ENCODE results near the gene GDF7. TPM values are rescaled to one million over a fixed set of nuclear protein-coding genes. Genes with fewer than 3 reads are reported as not detected.
A peak's percentile ranks its signal among the peaks of the same experiment; 100 is the strongest.

The GDF7 gene
- total RNA-seq, 6 donors from 2014 or later: under 0.01 to 1.8 (median 0.44) TPM

- H3K27ac ChIP-seq: no peak overlapping the region
- WGBS, 2 donors: 18 to 45% methylated on average over 6 to 76 of the region's 83 CpGs
- no peak for ATAC-seq (ENCODE audit: low FRiP score in 2 of 2)
- peak overlapping the region in 1 of 4 donors; percentile 10 for H3K4me3 ChIP-seq
- H3K4me1 ChIP-seq: peaks cover 25 to 66% (median 30%) of the 10 kb centered on the region in 4 donors
- H3K27me3 ChIP-seq: peaks cover 0 to 62% (median 36%) of the 10 kb centered on the region in 4 donors
- peak in 1 of 2 donors; percentile 86 for DNase-seq
- no peak for TF ChIP-seq EP300 (IDR thresholded peaks at IDR 0.05)
- TF ChIP-seq, protein P1, sequence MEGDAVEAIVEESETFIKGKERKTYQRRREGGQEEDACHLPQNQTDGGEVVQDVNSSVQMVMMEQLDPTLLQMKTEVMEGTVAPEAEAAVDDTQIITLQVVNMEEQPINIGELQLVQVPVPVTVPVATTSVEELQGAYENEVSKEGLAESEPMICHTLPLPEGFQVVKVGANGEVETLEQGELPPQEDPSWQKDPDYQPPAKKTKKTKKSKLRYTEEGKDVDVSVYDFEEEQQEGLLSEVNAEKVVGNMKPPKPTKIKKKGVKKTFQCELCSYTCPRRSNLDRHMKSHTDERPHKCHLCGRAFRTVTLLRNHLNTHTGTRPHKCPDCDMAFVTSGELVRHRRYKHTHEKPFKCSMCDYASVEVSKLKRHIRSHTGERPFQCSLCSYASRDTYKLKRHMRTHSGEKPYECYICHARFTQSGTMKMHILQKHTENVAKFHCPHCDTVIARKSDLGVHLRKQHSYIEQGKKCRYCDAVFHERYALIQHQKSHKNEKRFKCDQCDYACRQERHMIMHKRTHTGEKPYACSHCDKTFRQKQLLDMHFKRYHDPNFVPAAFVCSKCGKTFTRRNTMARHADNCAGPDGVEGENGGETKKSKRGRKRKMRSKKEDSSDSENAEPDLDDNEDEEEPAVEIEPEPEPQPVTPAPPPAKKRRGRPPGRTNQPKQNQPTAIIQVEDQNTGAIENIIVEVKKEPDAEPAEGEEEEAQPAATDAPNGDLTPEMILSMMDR (IDR thresholded peaks at IDR 0.05): peak in 1 of 6 experiments; percentile 8
- H3K9me3 ChIP-seq: peaks cover 0 to 8% (median 0%) of the 10 kb centered on the region in 4 donors
- no peaks in the 10 kb centered on the region for H3K36me3 ChIP-seq
These were observed 3.5 kb downstream of the GDF7 start for GRCh38 chr2:20670315-20671035.

DNA sequence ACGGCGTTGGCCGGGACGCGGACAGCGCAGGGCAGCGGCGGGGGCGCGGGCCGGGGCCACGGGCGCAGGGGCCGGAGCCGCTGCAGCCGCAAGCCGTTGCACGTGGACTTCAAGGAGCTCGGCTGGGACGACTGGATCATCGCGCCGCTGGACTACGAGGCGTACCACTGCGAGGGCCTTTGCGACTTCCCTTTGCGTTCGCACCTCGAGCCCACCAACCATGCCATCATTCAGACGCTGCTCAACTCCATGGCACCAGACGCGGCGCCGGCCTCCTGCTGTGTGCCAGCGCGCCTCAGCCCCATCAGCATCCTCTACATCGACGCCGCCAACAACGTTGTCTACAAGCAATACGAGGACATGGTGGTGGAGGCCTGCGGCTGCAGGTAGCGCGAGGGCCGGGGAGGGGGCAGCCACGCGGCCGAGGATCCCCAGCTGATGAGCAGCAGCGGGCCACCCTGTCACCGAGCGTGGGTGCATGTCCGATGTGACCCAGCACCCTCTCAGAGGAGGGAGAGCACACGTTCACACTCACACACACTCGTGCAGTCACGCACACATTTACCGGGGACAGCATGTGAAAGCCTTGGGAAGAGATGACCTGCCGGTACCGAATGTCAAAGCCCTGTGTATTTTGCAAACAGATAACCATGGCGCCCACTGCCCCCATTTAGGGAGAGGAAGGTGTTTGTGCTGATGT is 4.2 kb downstream of the GDF7 start:
- DNase-seq (peak in 1 of 2 donors; percentile 76), ATAC-seq (ENCODE audit: low FRiP score in 2 of 2) (no peak)
- Histone ChIP-seq H3K27ac (no peak overlapping the region), H3K36me3 (no peaks in the 10 kb centered on the region), H3K9me3 (peaks cover 0 to 8% (median 0%) of the 10 kb centered on the region in 4 donors), H3K4me3 (no peak overlapping the region), H3K4me1 (peaks cover 18 to 64% (median 23%) of the 10 kb centered on the region in 4 donors), H3K27me3 (peaks cover 0 to 55% (median 33%) of the 10 kb centered on the region in 4 donors)
- TF ChIP-seq, protein P1 (IDR thresholded peaks at IDR 0.05): no peak
- no peak for TF ChIP-seq POLR2AphosphoS5 (IDR thresholded peaks at IDR 0.05)
- no peak for TF ChIP-seq POLR2A (IDR thresholded peaks at IDR 0.05)
- 9 to 47% methylated on average over 10 to 24 of the region's 60 CpGs for WGBS, 2 donors

GRCh38 chr2:20671736-20672080 is 4.8 kb downstream of the GDF7 start:
- no peak overlapping the region for H3K4me3 ChIP-seq
- TF ChIP-seq POLR2A (IDR thresholded peaks at IDR 0.05): no peak
- TF ChIP-seq EP300 (IDR thresholded peaks at IDR 0.05): no peak
- TF ChIP-seq, protein P1 (IDR thresholded peaks at IDR 0.05): no peak
- TF ChIP-seq POLR2AphosphoS5 (IDR thresholded peaks at IDR 0.05): no peak
- 25 to 34% methylated on average over 13 of the region's 13 CpGs for WGBS, 2 donors
- H3K36me3 ChIP-seq: no peaks in the 10 kb centered on the region
- H3K4me1 ChIP-seq: peaks cover 13 to 59% (median 17%) of the 10 kb centered on the region in 4 donors
- peaks cover 0 to 8% (median 0%) of the 10 kb centered on the region in 4 donors for H3K9me3 ChIP-seq
- peak in 1 of 2 donors; percentile 34 for DNase-seq
- H3K27ac ChIP-seq: no peak overlapping the region
- ATAC-seq (ENCODE audit: low FRiP score in 2 of 2): no peak
- peaks cover 0 to 50% (median 30%) of the 10 kb centered on the region in 4 donors for H3K27me3 ChIP-seq

- DNase-seq (peak in 1 of 2 donors; percentile 56), ATAC-seq (ENCODE audit: low FRiP score in 2 of 2) (no peak)
- Histone ChIP-seq H3K4me1 (peaks cover 9 to 52% (median 15%) of the 10 kb centered on the region in 4 donors), H3K9me3 (peaks cover 0 to 8% (median 0%) of the 10 kb centered on the region in 4 donors), H3K27ac (no peak overlapping the region), H3K4me3 (no peak overlapping the region), H3K27me3 (peaks cover 0 to 45% (median 29%) of the 10 kb centered on the region in 4 donors), H3K36me3 (no peaks in the 10 kb centered on the region)
- WGBS, 2 donors: 32 to 40% methylated on average over 16 to 18 of the region's 18 CpGs
- TF ChIP-seq EP300 (IDR thresholded peaks at IDR 0.05): no peak
These were observed 5.4 kb downstream of the GDF7 start for GRCh38 chr2:20672201-20672951.

All from upper lobe of left lung (tissue), 6 donors.